Measurements from ENCODE around the gene RARG. TPM values are rescaled to one million over a fixed set of nuclear protein-coding genes. Genes with fewer than 3 reads are reported as not detected.

RARG gene
- total and polyA plus RNA-seq, 2 of the 8 experiments (the other 6 are each of a cell fraction or from before 2014, with no cell fraction given), result 68.6 to 68.9 TPM

DNA sequence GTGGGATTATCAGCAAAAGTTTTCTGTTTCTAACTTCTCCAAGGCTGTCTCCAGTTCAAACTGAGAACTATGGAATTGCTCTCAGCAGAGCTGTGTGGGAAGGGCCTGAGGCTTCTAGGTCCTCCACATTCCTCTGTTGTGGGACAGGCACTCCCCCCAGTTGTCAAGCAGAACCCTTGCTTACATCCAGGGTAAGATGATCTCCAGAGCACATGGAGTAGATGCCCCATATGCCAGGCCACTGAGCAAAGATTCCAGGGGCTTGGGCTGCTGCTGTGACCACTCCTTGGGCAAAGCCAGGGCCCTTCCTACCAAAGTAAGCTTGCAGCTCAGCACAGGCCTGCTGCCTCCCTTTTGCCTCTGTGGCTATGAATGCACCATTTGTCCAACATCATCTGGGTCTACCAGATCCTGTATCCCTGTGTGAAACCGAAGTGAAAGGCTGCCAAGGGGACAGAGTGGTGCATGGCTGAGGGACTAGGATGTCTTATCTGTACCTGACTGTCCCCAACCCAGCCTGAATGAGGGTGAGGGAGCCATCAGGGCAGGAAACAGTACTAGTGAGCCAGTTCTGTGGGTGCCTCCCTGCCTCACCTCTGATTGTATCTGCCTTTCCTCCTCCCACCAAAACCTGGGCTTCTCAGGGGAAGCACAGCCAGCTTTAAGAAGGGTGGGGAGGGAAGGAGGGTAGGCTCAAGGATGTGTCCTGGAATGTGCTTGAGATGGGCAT lies 23.0 kb upstream of the RARG start:
- no peak overlapping the region; the same call in 1 of the 2 replicates for H4K8ac ChIP-seq (ENCODE audit: extremely low read depth, insufficient read depth, low read length)
- H3K4me2 ChIP-seq (ENCODE audit: insufficient read depth in 1 of 2, low read depth in 2 of 2, low read length in 2 of 2), result no peak overlapping the region
- no peak overlapping the region for H2BK20ac ChIP-seq (ENCODE audit: low read length)
- peaks cover 7% of the 10 kb centered on the region; the same call in 1 of the 2 replicates for H3K23me2 ChIP-seq (ENCODE audit: low read depth, low read length)
- H3K79me2 ChIP-seq (ENCODE audit: control insufficient read depth in 1 of 2, insufficient read depth in 2 of 2, low read length in 2 of 2), result peaks cover 0 to 15% of the 10 kb centered on the region in 2 experiments; a peak in 1 of 4 replicates
- no peak overlapping the region for H3K27ac ChIP-seq (ENCODE audit: low read depth, low read length)
- no peaks in the 10 kb centered on the region for H3K9me3 ChIP-seq (ENCODE audit: insufficient read depth in 2 of 2, low read depth in 1 of 2, low read length in 1 of 2)
- H3K23ac ChIP-seq (ENCODE audit: insufficient read length), result no peak overlapping the region
- no peak overlapping the region for H2BK120ac ChIP-seq (replicated peaks; ENCODE audit: low read depth, low read length)
- H2BK15ac ChIP-seq (ENCODE audit: low read length), result no peak overlapping the region
- FAIRE-seq (no peak), DNase-seq (ENCODE audit: low read depth in 1 of 2, low spot score in 2 of 2) (no peak)
- H3K79me1 ChIP-seq (ENCODE audit: low read depth, low read length), result no peaks in the 10 kb centered on the region
- no peaks in the 10 kb centered on the region for H3K27me3 ChIP-seq (replicated peaks in 1 of 4; ENCODE audit: control insufficient read depth in 3 of 4, extremely low read depth in 1 of 4, insufficient read depth in 3 of 4, low read length in 3 of 4)
- POLR2A ChIA-PET (ENCODE audit: partially characterized antibody), result interaction anchor here (1.0 to 4.4 kb wide), 5 partner anchors 11 to 40 kb away, joined by 3 to 41 read pairs (median 5); partner anchors contain the start of gene PFDN5
- H4K20me1 ChIP-seq (replicated peaks in 1 of 2; ENCODE audit: control insufficient read depth in 1 of 2, insufficient read depth in 2 of 2, low read length in 2 of 2), result no peaks in the 10 kb centered on the region
- CTCF ChIA-PET (ENCODE audit: partially characterized antibody), result interaction anchor here (0.6 to 23.0 kb wide), 7 partner anchors 12 to 190 kb away, joined by 3 to 654 read pairs (median 10); partner anchors contain the start of gene ESPL1
- H4K91ac ChIP-seq (replicated peaks; ENCODE audit: insufficient read length, low read length), result no peak overlapping the region
- no peak overlapping the region for H3K4me3 ChIP-seq (ENCODE audit: extremely low read depth in 1 of 4, insufficient read depth in 2 of 4, low read depth in 3 of 4, low read length in 4 of 4)
- H3K4me1 ChIP-seq (replicated peaks in 1 of 4; ENCODE audit: control insufficient read depth in 3 of 4, insufficient read depth in 4 of 4, low read length in 3 of 4), result peaks cover 0 to 12% (median 3%) of the 10 kb centered on the region in 4 experiments; a peak in 5 of 7 replicates
- no peak overlapping the region for H3K4ac ChIP-seq (replicated peaks; ENCODE audit: insufficient read length, low read depth, low read length)
- no peak overlapping the region for H3K14ac ChIP-seq (ENCODE audit: insufficient read length)
- H3K18ac ChIP-seq (ENCODE audit: extremely low read depth, low read length), result no peak overlapping the region
- H2BK5ac ChIP-seq (ENCODE audit: low read depth, low read length), result no peak overlapping the region
- H3K9ac ChIP-seq (replicated peaks in 1 of 4; ENCODE audit: extremely low read depth in 1 of 4, low read depth in 3 of 4, low read length in 3 of 4), result no peak overlapping the region; a peak in 1 of 7 replicates
- H2AFZ ChIP-seq (ENCODE audit: low read length), result no peak overlapping the region
- H4K5ac ChIP-seq (ENCODE audit: insufficient read length, low read depth, low read length), result no peak overlapping the region
- no peak overlapping the region for H2BK12ac ChIP-seq (ENCODE audit: low read depth, low read length)
- H2AK5ac ChIP-seq (ENCODE audit: low read depth, low read length), result no peak overlapping the region
- 88% methylated on average over 1 of the region's 1 CpG; no CpG with 5 or more reads in 1 of the 2 experiments for WGBS, 2 experiments (ENCODE audit: extremely low coverage in 1 of 2, insufficient coverage in 1 of 2, insufficient read length in 1 of 2, insufficient replicate concordance in 2 of 2, low coverage in 1 of 2, low lambda C conversion rate in 2 of 2, missing lambda C conversion rate in 1 of 2)
- H3K56ac ChIP-seq (replicated peaks; ENCODE audit: insufficient read length, low read depth, low read length), result no peak overlapping the region
- H3K36me3 ChIP-seq (ENCODE audit: control insufficient read depth in 2 of 4, insufficient read depth in 4 of 4, low read length in 3 of 4), result peaks cover 0 to 4% (median 0%) of the 10 kb centered on the region in 4 experiments; a peak in 1 of 8 replicates
- no peak for TF ChIP-seq ZNF274 (IDR thresholded peaks at IDR 0.05; ENCODE audit: borderline replicate concordance, extremely low read depth, low read length)
- TF ChIP-seq KDM1A (IDR thresholded peaks at IDR 0.05; ENCODE audit: borderline replicate concordance, low read length), result no peak
- no peak for TF ChIP-seq EGR1 (IDR thresholded peaks at IDR 0.05; ENCODE audit: borderline replicate concordance, low read depth, low read length)
- no peak for TF ChIP-seq RAD21 (IDR thresholded peaks at IDR 0.05 in 1 of 2, conservative IDR thresholded peaks at IDR 0.05 in 1 of 2; ENCODE audit: low read depth in 2 of 2, low read length in 2 of 2)
- TF ChIP-seq EP300 (IDR thresholded peaks at IDR 0.05; ENCODE audit: borderline replicate concordance in 1 of 2, low read depth in 2 of 2, low read length in 2 of 2), result no peak
- TF ChIP-seq, protein P1, sequence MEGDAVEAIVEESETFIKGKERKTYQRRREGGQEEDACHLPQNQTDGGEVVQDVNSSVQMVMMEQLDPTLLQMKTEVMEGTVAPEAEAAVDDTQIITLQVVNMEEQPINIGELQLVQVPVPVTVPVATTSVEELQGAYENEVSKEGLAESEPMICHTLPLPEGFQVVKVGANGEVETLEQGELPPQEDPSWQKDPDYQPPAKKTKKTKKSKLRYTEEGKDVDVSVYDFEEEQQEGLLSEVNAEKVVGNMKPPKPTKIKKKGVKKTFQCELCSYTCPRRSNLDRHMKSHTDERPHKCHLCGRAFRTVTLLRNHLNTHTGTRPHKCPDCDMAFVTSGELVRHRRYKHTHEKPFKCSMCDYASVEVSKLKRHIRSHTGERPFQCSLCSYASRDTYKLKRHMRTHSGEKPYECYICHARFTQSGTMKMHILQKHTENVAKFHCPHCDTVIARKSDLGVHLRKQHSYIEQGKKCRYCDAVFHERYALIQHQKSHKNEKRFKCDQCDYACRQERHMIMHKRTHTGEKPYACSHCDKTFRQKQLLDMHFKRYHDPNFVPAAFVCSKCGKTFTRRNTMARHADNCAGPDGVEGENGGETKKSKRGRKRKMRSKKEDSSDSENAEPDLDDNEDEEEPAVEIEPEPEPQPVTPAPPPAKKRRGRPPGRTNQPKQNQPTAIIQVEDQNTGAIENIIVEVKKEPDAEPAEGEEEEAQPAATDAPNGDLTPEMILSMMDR (IDR thresholded peaks at IDR 0.05; ENCODE audit: control extremely low read depth in 1 of 3, insufficient read depth in 1 of 3, low read depth in 1 of 3, low read length in 3 of 3), result no peak
- TF ChIP-seq PHF8 (conservative IDR thresholded peaks at IDR 0.05; ENCODE audit: low read depth, low read length), result no peak
- no peak for TF ChIP-seq POLR2AphosphoS5 (IDR thresholded peaks at IDR 0.05; ENCODE audit: low read depth, low read length)
